CD4-positive, CD25-positive, alpha-beta regulatory T cell (primary cell): Measurements from ENCODE around the gene SRC. TPM values are rescaled to one million over a fixed set of nuclear protein-coding genes. Genes with fewer than 3 reads are reported as not detected.
A peak's percentile ranks its signal among the peaks of the same experiment; 100 is the strongest.

ENCODE experiments used
- ATAC-seq, 2 donors: fragments of 150-1000 bp; cut with Tn5 transposase; one replicate each; pipeline ENCODE4 v1.10.0; 2021; ENCODE audit warnings: low read depth in 2 of 2, moderate number of reproducible peaks in 2 of 2, moderate library complexity in 1 of 2
- DNase-seq, 3 donors: peaks; one replicate each; pipeline versions ENCODE4 v3.0.0 to v3.0.0-alpha.2; 2012 to 2022; ENCODE audit warnings: mixed read lengths in 1 of 3
- H3K27ac ChIP-seq: one replicate; pipeline ENCODE4 v1.7.0; 2013; ENCODE audit warnings: mild to moderate bottlenecking, low read length; ENCODE audit not compliant: insufficient read depth, poor library complexity, severe bottlenecking
- H3K27me3 ChIP-seq: one replicate; pipeline ENCODE4 v1.7.0; 2013; ENCODE audit warnings: low read length; ENCODE audit not compliant: control insufficient read depth, insufficient read depth
- H3K36me3 ChIP-seq: one replicate; pipeline ENCODE4 v1.7.0; 2013; ENCODE audit warnings: mild to moderate bottlenecking, low read length, moderate library complexity; ENCODE audit not compliant: control insufficient read depth, insufficient read depth
- H3K4me1 ChIP-seq: 2 replicates; pipeline ENCODE4 v1.7.0; 2013; ENCODE audit warnings: mild to moderate bottlenecking, low read length; ENCODE audit not compliant: insufficient read depth, control insufficient read depth, poor library complexity, severe bottlenecking
- H3K4me3 ChIP-seq: one replicate; pipeline ENCODE4 v1.7.0; 2013; ENCODE audit warnings: low read depth, mild to moderate bottlenecking, low read length, moderate library complexity
- H3K9me3 ChIP-seq, 2 experiments: 1 replicate in 1 of 2; 2 replicates in 1 of 2; pipeline ENCODE4 v1.7.0; 2013; ENCODE audit warnings: low read length in 2 of 2, mild to moderate bottlenecking in 1 of 2, moderate library complexity in 1 of 2; ENCODE audit not compliant: control insufficient read depth in 2 of 2
- H3K27ac Mint-ChIP-seq, 3 donors: one replicate each; pipeline ENCODE4 v1.8.0; 2020 to 2022; ENCODE audit warnings: mild to moderate bottlenecking in 3 of 3, mixed read lengths in 3 of 3, moderate library complexity in 2 of 3
- H3K27me3 Mint-ChIP-seq: one replicate; pipeline ENCODE4 v1.8.0; 2022; ENCODE audit warnings: mild to moderate bottlenecking, mixed read lengths
- H3K36me3 Mint-ChIP-seq: one replicate; pipeline ENCODE4 v1.8.0; 2020; ENCODE audit warnings: mixed read lengths
- H3K4me1 Mint-ChIP-seq, 4 donors: one replicate each; pipeline ENCODE4 v1.8.0; 2020 to 2022; ENCODE audit warnings: mixed read lengths in 4 of 4, mild to moderate bottlenecking in 1 of 4
- H3K4me3 Mint-ChIP-seq, 4 donors: one replicate each; pipeline ENCODE4 v1.8.0; 2020 to 2022; ENCODE audit warnings: mild to moderate bottlenecking in 4 of 4, mixed read lengths in 4 of 4, moderate library complexity in 3 of 4
- H3K9me3 Mint-ChIP-seq, 7 donors: one replicate each; pipeline ENCODE4 v1.8.0; 2020 to 2022; ENCODE audit warnings: mixed read lengths in 7 of 7, mild to moderate bottlenecking in 3 of 7, moderate library complexity in 2 of 7
- polyA plus RNA-seq, 4 donors: library from polyadenylated mRNA; unstranded; fragments of 300-500 nt; fragmentation: Illumina TruSeq; gene quantifications; one replicate each; pipeline ENCODE4 v1.2.3, GENCODE V29; 2021
- total RNA-seq: library from RNA; stranded (reverse); gene quantifications from one replicate; pipeline ENCODE4 v1.2.3, GENCODE V29; 2022

SRC gene
- total and polyA plus RNA-seq, 5 donors from 2014 or later: 0.29 to 5.5 (median 0.56) TPM; not detected in 1

GRCh38 chr20:37309936-37310590, 35.9 kb upstream of the SRC start:
- Histone ChIP-seq H3K27ac (no peak overlapping the region), H3K36me3 (peaks cover 15% of the 10 kb centered on the region), H3K4me1 (peaks cover 3% of the 10 kb centered on the region), H3K9me3 (no peaks in the 10 kb centered on the region), H3K4me3 (no peak overlapping the region), H3K27me3 (no peaks in the 10 kb centered on the region)
- Mint-ChIP-seq H3K4me3 (no peak overlapping the region), H3K27me3 (no peaks in the 10 kb centered on the region), H3K4me1 (peaks cover 6 to 43% (median 19%) of the 10 kb centered on the region in 4 donors), H3K9me3 (no peaks in the 10 kb centered on the region), H3K36me3 (peaks cover 16% of the 10 kb centered on the region), H3K27ac (peak overlapping the region in 1 of 3 donors; percentile 33)
- no peak for DNase-seq
- ATAC-seq: no peak

- Mint-ChIP-seq H3K4me3 (no peak overlapping the region), H3K27me3 (no peaks in the 10 kb centered on the region), H3K36me3 (peaks cover 19% of the 10 kb centered on the region), H3K4me1 (peaks cover 6 to 50% (median 20%) of the 10 kb centered on the region in 4 donors), H3K27ac (peak overlapping the region in 2 of 3 donors; percentile 20 to 68), H3K9me3 (no peaks in the 10 kb centered on the region)
- ATAC-seq (no peak), DNase-seq (no peak)
- H3K27me3 ChIP-seq: no peaks in the 10 kb centered on the region
- no peak overlapping the region for H3K27ac ChIP-seq
- peaks cover 20% of the 10 kb centered on the region for H3K36me3 ChIP-seq
- H3K4me3 ChIP-seq: no peak overlapping the region
- H3K9me3 ChIP-seq: no peaks in the 10 kb centered on the region
- H3K4me1 ChIP-seq: peaks cover 3% of the 10 kb centered on the region
These were observed 35.0 kb upstream of the SRC start for GRCh38 chr20:37310951-37311350.

- no peak overlapping the region for H3K27ac ChIP-seq
- peaks cover 28% of the 10 kb centered on the region for H3K36me3 Mint-ChIP-seq
- peak overlapping the region in 1 of 3 donors; percentile 60 for H3K27ac Mint-ChIP-seq
- no peaks in the 10 kb centered on the region for H3K9me3 ChIP-seq
- H3K9me3 Mint-ChIP-seq: peaks cover 0 to 1% (median 0%) of the 10 kb centered on the region in 7 donors
- no peak overlapping the region for H3K4me3 Mint-ChIP-seq
- peaks cover 3% of the 10 kb centered on the region for H3K4me1 ChIP-seq
- DNase-seq: no peak
- H3K27me3 ChIP-seq: no peaks in the 10 kb centered on the region
- ATAC-seq: no peak
- peaks cover 21% of the 10 kb centered on the region for H3K36me3 ChIP-seq
- peaks cover 6 to 56% (median 28%) of the 10 kb centered on the region in 4 donors for H3K4me1 Mint-ChIP-seq
- H3K4me3 ChIP-seq: no peak overlapping the region
- no peaks in the 10 kb centered on the region for H3K27me3 Mint-ChIP-seq
These were observed 34.1 kb upstream of the SRC start for GRCh38 chr20:37311710-37312355.

GRCh38 chr20:37313546-37314091, 32.3 kb upstream of the SRC start:
- H3K27ac Mint-ChIP-seq: peak overlapping the region; percentile 86 to 94 (median 87)
- Histone ChIP-seq H3K4me3 (no peak overlapping the region), H3K27ac (no peak overlapping the region), H3K4me1 (peaks cover under 1% of the 10 kb centered on the region), H3K27me3 (no peaks in the 10 kb centered on the region), H3K36me3 (peaks cover 27% of the 10 kb centered on the region), H3K9me3 (no peaks in the 10 kb centered on the region)
- H3K27me3 Mint-ChIP-seq: no peaks in the 10 kb centered on the region
- no peak for ATAC-seq
- H3K9me3 Mint-ChIP-seq: peaks cover 0 to 1% (median 0%) of the 10 kb centered on the region in 7 donors
- no peak overlapping the region for H3K4me3 Mint-ChIP-seq
- H3K4me1 Mint-ChIP-seq: peaks cover 6 to 46% (median 24%) of the 10 kb centered on the region in 4 donors
- DNase-seq: no peak
- H3K36me3 Mint-ChIP-seq: peaks cover 30% of the 10 kb centered on the region

GRCh38 chr20:37314099-37314498, 31.8 kb upstream of the SRC start:
- Mint-ChIP-seq H3K9me3 (peaks cover 0 to 1% (median 0%) of the 10 kb centered on the region in 7 donors), H3K27ac (peak overlapping the region; percentile 86 to 94 (median 87)), H3K27me3 (no peaks in the 10 kb centered on the region), H3K4me3 (no peak overlapping the region), H3K36me3 (peaks cover 25% of the 10 kb centered on the region), H3K4me1 (peaks cover 6 to 41% (median 19%) of the 10 kb centered on the region in 4 donors)
- Histone ChIP-seq H3K4me3 (no peak overlapping the region), H3K4me1 (no peaks in the 10 kb centered on the region), H3K27me3 (no peaks in the 10 kb centered on the region), H3K9me3 (no peaks in the 10 kb centered on the region), H3K36me3 (peaks cover 27% of the 10 kb centered on the region), H3K27ac (no peak overlapping the region)
- DNase-seq: no peak
- no peak for ATAC-seq

- no peak overlapping the region for H3K4me3 Mint-ChIP-seq
- no peak overlapping the region for H3K27ac ChIP-seq
- no peaks in the 10 kb centered on the region for H3K27me3 ChIP-seq
- peaks cover 6 to 38% (median 17%) of the 10 kb centered on the region in 4 donors for H3K4me1 Mint-ChIP-seq
- no peak overlapping the region for H3K4me3 ChIP-seq
- DNase-seq (no peak), ATAC-seq (no peak)
- H3K9me3 Mint-ChIP-seq: peaks cover 0 to 1% (median 0%) of the 10 kb centered on the region in 7 donors
- peak overlapping the region in 1 of 3 donors; percentile 72 for H3K27ac Mint-ChIP-seq
- no peaks in the 10 kb centered on the region for H3K27me3 Mint-ChIP-seq
- no peaks in the 10 kb centered on the region for H3K9me3 ChIP-seq
- no peaks in the 10 kb centered on the region for H3K4me1 ChIP-seq
- peaks cover 27% of the 10 kb centered on the region for H3K36me3 ChIP-seq
- H3K36me3 Mint-ChIP-seq: peaks cover 24% of the 10 kb centered on the region
These were observed 31.3 kb upstream of the SRC start for GRCh38 chr20:37314617-37315016.

GRCh38 chr20:37315021-37315451, 30.9 kb upstream of the SRC start:
- DNase-seq: no peak
- Mint-ChIP-seq H3K27ac (peak overlapping the region in 2 of 3 donors; percentile 71 to 72), H3K27me3 (no peaks in the 10 kb centered on the region), H3K36me3 (peaks cover 24% of the 10 kb centered on the region), H3K9me3 (peaks cover 0 to 1% (median 0%) of the 10 kb centered on the region in 7 donors), H3K4me1 (peaks cover 6 to 38% (median 16%) of the 10 kb centered on the region in 4 donors), H3K4me3 (no peak overlapping the region)
- H3K4me1 ChIP-seq: no peaks in the 10 kb centered on the region
- no peak overlapping the region for H3K4me3 ChIP-seq
- H3K36me3 ChIP-seq: peaks cover 26% of the 10 kb centered on the region
- no peaks in the 10 kb centered on the region for H3K9me3 ChIP-seq
- H3K27ac ChIP-seq: no peak overlapping the region
- H3K27me3 ChIP-seq: no peaks in the 10 kb centered on the region
- ATAC-seq: no peak
